ENCODE data around the gene ITGB7. TPM values are rescaled to one million over a fixed set of nuclear protein-coding genes. Genes with fewer than 3 reads are reported as not detected.
A peak's percentile ranks its signal among the peaks of the same experiment; 100 is the strongest.

Gene ITGB7
- 100 to 1,000 TPM; 382 to 397 TPM for total RNA-seq
- 100 to 1,000 TPM; 271 to 374 TPM for polyA plus RNA-seq

GRCh38 chr12:53207042-53207441 is at the start of gene ITGB7:
ITGB7 (minus strand) TSS chr12:53207251; CDS start chr12:53200443, 6,808 bp downstream.
- no peaks in the 10 kb centered on the region for H3K27me3 ChIP-seq (ENCODE audit: insufficient read depth, low read length)
- CTCF ChIA-PET (ENCODE audit: partially characterized antibody), result interaction anchor here (1.1 to 12.8 kb wide), 12 partner anchors 10 to 138 kb away, joined by 3 to 339 read pairs (median 10); partner anchors contain the start of genes AAAS, ESPL1, MYG1 and PFDN5
- DNase-seq, result peak; percentile 67 to 83 (median 72)
- Mint-ChIP-seq H3K27me3 (no peaks in the 10 kb centered on the region), H3K9me3 (no peaks in the 10 kb centered on the region), H3K4me1 (peaks cover 39 to 77% (median 57%) of the 10 kb centered on the region in 4 donors), H3K4me3 (peak within 1 kb of the TSS; percentile 81 to 98 (median 88)), H3K36me3 (peaks cover 9 to 36% of the 10 kb centered on the region in 2 donors), H3K27ac (peak within 1 kb of the TSS; percentile 83 to 97 (median 93))
- peak within 1 kb of the TSS; percentile 85 to 88 for H3K4me3 ChIP-seq (ENCODE audit: low read length in 2 of 2)
- peaks cover 89% of the 10 kb centered on the region for H3K4me1 ChIP-seq (ENCODE audit: insufficient read depth, low read length)
- no peaks in the 10 kb centered on the region for H3K9me3 ChIP-seq (ENCODE audit: control insufficient read depth in 1 of 2, low read length in 2 of 2)
- POLR2A ChIA-PET (ENCODE audit: partially characterized antibody), result interaction anchor here (0.6 to 27.7 kb wide), 18 partner anchors 9 to 303 kb away, joined by 3 to 463 read pairs (median 4); partner anchors contain the start of genes AAAS, CSAD, ESPL1 and MYG1
- peak within 1 kb of the TSS; percentile 79 for H3K27ac ChIP-seq (ENCODE audit: low read depth, low read length)
- H3K36me3 ChIP-seq (ENCODE audit: insufficient read depth, low read length), result peaks cover 17% of the 10 kb centered on the region
- intact Hi-C loops (cut with micrococcal nuclease), result loop anchor here (1.0 kb wide), 1 partner anchor 9 kb away; no protein-coding TSS in a partner anchor

DNA sequence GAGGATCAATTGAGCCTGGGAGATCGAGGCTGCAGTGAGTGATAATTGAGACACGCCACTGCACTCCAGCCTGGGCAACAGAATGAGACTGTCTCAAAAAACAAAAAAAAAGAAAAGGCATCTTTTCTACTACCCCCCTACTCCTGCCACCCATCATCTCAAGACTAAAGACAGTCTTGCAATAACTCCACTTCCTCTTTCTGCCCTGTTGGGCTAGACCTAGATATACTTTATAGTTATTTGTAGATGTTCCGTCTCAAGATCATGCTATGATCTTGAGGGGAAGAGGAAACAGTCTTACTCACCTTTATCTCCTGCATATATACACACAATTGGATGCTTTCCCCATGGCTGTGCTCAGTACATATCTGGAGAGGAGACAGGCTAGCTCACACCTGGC is 48.9 kb upstream of the ITGB7 start:
- Mint-ChIP-seq H3K4me1 (peaks cover 21 to 56% (median 41%) of the 10 kb centered on the region in 4 donors), H3K4me3 (peak overlapping the region in 3 of 8 donors; percentile 34 to 68 (median 38)), H3K27me3 (no peaks in the 10 kb centered on the region), H3K9me3 (peaks cover 0 to 2% (median 0%) of the 10 kb centered on the region in 8 donors), H3K36me3 (peaks cover 7 to 26% of the 10 kb centered on the region in 2 donors), H3K27ac (peak overlapping the region in 6 of 7 donors; percentile 23 to 84 (median 68))
- H3K4me3 ChIP-seq (ENCODE audit: low read length in 2 of 2), result no peak overlapping the region
- H3K27ac ChIP-seq (ENCODE audit: low read depth, low read length), result no peak overlapping the region
- POLR2A ChIA-PET (ENCODE audit: partially characterized antibody), result interaction anchor here (8.7 kb wide), 1 partner anchor 42 kb away, joined by 207 read pairs; the partner anchor contains the start of gene ITGB7
- peaks cover 8% of the 10 kb centered on the region for H3K36me3 ChIP-seq (ENCODE audit: insufficient read depth, low read length)
- no peak for DNase-seq
- peaks cover 45% of the 10 kb centered on the region for H3K4me1 ChIP-seq (ENCODE audit: insufficient read depth, low read length)
- intact Hi-C loops (cut with micrococcal nuclease), result no loop called here
- CTCF ChIA-PET (ENCODE audit: partially characterized antibody), result interaction anchor here (1.1 to 1.6 kb wide), 4 partner anchors 10 to 97 kb away, joined by 3 to 4 read pairs (median 4); partner anchors contain the start of gene ITGB7
- no peaks in the 10 kb centered on the region for H3K27me3 ChIP-seq (ENCODE audit: insufficient read depth, low read length)
- H3K9me3 ChIP-seq (ENCODE audit: control insufficient read depth in 1 of 2, low read length in 2 of 2), result no peaks in the 10 kb centered on the region

DNA sequence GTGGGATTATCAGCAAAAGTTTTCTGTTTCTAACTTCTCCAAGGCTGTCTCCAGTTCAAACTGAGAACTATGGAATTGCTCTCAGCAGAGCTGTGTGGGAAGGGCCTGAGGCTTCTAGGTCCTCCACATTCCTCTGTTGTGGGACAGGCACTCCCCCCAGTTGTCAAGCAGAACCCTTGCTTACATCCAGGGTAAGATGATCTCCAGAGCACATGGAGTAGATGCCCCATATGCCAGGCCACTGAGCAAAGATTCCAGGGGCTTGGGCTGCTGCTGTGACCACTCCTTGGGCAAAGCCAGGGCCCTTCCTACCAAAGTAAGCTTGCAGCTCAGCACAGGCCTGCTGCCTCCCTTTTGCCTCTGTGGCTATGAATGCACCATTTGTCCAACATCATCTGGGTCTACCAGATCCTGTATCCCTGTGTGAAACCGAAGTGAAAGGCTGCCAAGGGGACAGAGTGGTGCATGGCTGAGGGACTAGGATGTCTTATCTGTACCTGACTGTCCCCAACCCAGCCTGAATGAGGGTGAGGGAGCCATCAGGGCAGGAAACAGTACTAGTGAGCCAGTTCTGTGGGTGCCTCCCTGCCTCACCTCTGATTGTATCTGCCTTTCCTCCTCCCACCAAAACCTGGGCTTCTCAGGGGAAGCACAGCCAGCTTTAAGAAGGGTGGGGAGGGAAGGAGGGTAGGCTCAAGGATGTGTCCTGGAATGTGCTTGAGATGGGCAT is 47.9 kb upstream of the ITGB7 start:
- intact Hi-C loops (cut with micrococcal nuclease), result no loop called here
- POLR2A ChIA-PET (ENCODE audit: partially characterized antibody), result interaction anchor here (1.2 to 8.7 kb wide), 4 partner anchors 12 to 45 kb away, joined by 3 to 207 read pairs (median 21); partner anchors contain the start of genes ESPL1, ITGB7 and MYG1
- no peak for DNase-seq

DNA sequence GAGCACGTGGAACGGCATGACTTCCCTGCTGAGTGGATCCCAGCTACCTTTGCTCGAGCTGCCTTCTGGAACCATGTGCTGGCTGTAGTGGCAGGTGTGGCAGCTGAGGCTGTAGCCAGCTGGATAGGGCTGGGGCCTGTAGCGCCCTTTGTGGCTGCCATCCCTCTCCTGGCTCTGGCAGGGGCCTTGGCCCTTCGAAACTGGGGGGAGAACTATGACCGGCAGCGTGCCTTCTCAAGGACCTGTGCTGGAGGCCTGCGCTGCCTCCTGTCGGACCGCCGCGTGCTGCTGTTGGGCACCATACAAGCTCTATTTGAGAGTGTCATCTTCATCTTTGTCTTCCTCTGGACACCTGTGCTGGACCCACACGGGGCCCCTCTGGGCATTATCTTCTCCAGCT is 46.2 kb upstream of the ITGB7 start:
- CTCF ChIA-PET (ENCODE audit: partially characterized antibody), result interaction anchor here (0.6 to 4.7 kb wide), 12 partner anchors 15 to 187 kb away, joined by 3 to 160 read pairs (median 4); partner anchors contain the start of genes AAAS, ESPL1 and ITGB7
- intact Hi-C loops (cut with micrococcal nuclease), result no loop called here
- Mint-ChIP-seq H3K9me3 (peaks cover 0 to 3% (median 0%) of the 10 kb centered on the region in 8 donors), H3K27me3 (no peaks in the 10 kb centered on the region), H3K4me3 (peak overlapping the region; percentile 96 to 100 (median 98)), H3K4me1 (peaks cover 23 to 52% (median 41%) of the 10 kb centered on the region in 4 donors), H3K27ac (peak overlapping the region in 6 of 7 donors; percentile 89 to 97 (median 96)), H3K36me3 (peaks cover 7 to 26% of the 10 kb centered on the region in 2 donors)
- no peak overlapping the region for H3K4me3 ChIP-seq (ENCODE audit: low read length in 2 of 2)
- no peaks in the 10 kb centered on the region for H3K27me3 ChIP-seq (ENCODE audit: insufficient read depth, low read length)
- H3K27ac ChIP-seq (ENCODE audit: low read depth, low read length), result peak overlapping the region; percentile 83
- DNase-seq, result no peak
- H3K9me3 ChIP-seq (ENCODE audit: control insufficient read depth in 1 of 2, low read length in 2 of 2), result no peaks in the 10 kb centered on the region
- peaks cover 8% of the 10 kb centered on the region for H3K36me3 ChIP-seq (ENCODE audit: insufficient read depth, low read length)
- H3K4me1 ChIP-seq (ENCODE audit: insufficient read depth, low read length), result peaks cover 46% of the 10 kb centered on the region
- POLR2A ChIA-PET (ENCODE audit: partially characterized antibody), result interaction anchor here (1.6 to 8.7 kb wide), 5 partner anchors 11 to 94 kb away, joined by 3 to 207 read pairs (median 9); partner anchors contain the start of genes AAAS, ESPL1 and ITGB7

More for the DNA sequence above, 47.9 kb upstream of the ITGB7 start:
- Histone ChIP-seq H3K36me3 (ENCODE audit: insufficient read depth, low read length) (peaks cover 8% of the 10 kb centered on the region), H3K9me3 (ENCODE audit: control insufficient read depth in 1 of 2, low read length in 2 of 2) (no peaks in the 10 kb centered on the region), H3K4me3 (ENCODE audit: low read length in 2 of 2) (no peak overlapping the region), H3K27ac (ENCODE audit: low read depth, low read length) (no peak overlapping the region), H3K27me3 (ENCODE audit: insufficient read depth, low read length) (no peaks in the 10 kb centered on the region), H3K4me1 (ENCODE audit: insufficient read depth, low read length) (peaks cover 46% of the 10 kb centered on the region)
- no peaks in the 10 kb centered on the region for H3K27me3 Mint-ChIP-seq
- peaks cover 23 to 58% (median 45%) of the 10 kb centered on the region in 4 donors for H3K4me1 Mint-ChIP-seq
- peaks cover 0 to 3% (median 0%) of the 10 kb centered on the region in 8 donors for H3K9me3 Mint-ChIP-seq
- CTCF ChIA-PET (ENCODE audit: partially characterized antibody), result interaction anchor here (0.8 to 4.7 kb wide), 6 partner anchors 13 to 64 kb away, joined by 3 to 160 read pairs (median 18); partner anchors contain the start of genes ESPL1 and ITGB7
- peak overlapping the region in 4 of 8 donors; percentile 15 to 68 (median 29) for H3K4me3 Mint-ChIP-seq
- peak overlapping the region in 6 of 7 donors; percentile 22 to 84 (median 30) for H3K27ac Mint-ChIP-seq
- H3K36me3 Mint-ChIP-seq, result peaks cover 7 to 26% of the 10 kb centered on the region in 2 donors

DNA sequence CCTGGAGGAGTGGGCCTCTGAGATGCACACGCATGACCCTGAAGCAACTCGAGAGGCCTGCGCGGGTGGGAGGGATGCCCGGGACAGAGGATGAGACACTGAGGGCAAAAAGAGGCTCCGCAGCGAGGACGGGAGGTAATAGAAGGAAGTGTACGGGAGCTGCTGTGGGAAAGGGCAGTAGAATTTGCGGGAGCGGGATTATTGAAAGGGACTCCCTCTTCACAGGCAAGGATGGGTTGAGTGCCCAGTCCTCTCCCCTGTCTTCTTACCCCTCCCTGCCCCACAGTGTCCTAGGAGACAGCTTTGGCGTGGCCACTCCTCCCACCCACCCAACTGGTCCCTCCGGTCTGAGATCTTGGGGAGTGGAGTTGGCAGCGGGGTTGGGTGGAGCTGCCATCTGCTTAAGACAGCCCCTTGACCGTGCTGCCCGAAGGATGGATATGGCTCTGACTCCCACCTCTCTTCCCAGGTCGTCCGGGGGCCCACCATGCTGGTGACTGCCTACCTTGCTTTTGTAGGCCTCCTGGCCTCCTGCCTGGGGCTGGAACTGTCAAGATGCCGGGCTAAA is 45.4 kb upstream of the ITGB7 start:
- Histone ChIP-seq H3K4me1 (ENCODE audit: insufficient read depth, low read length) (peaks cover 46% of the 10 kb centered on the region), H3K9me3 (ENCODE audit: control insufficient read depth in 1 of 2, low read length in 2 of 2) (no peaks in the 10 kb centered on the region), H3K4me3 (ENCODE audit: low read length in 2 of 2) (peak overlapping the region; percentile 73 to 92), H3K27ac (ENCODE audit: low read depth, low read length) (peak overlapping the region; percentile 83), H3K27me3 (ENCODE audit: insufficient read depth, low read length) (no peaks in the 10 kb centered on the region), H3K36me3 (ENCODE audit: insufficient read depth, low read length) (peaks cover 8% of the 10 kb centered on the region)
- CTCF ChIA-PET (ENCODE audit: partially characterized antibody), result interaction anchor here (0.6 to 4.7 kb wide), 11 partner anchors 10 to 186 kb away, joined by 3 to 160 read pairs (median 11); partner anchors contain the start of genes AAAS, ESPL1 and ITGB7
- Mint-ChIP-seq H3K36me3 (peaks cover 7 to 26% of the 10 kb centered on the region in 2 donors), H3K27me3 (no peaks in the 10 kb centered on the region), H3K27ac (peak overlapping the region; percentile 95 to 98 (median 97)), H3K4me3 (peak overlapping the region; percentile 96 to 100 (median 98)), H3K4me1 (peaks cover 23 to 52% (median 41%) of the 10 kb centered on the region in 4 donors), H3K9me3 (peaks cover 0 to 3% (median 0%) of the 10 kb centered on the region in 8 donors)
- POLR2A ChIA-PET (ENCODE audit: partially characterized antibody), result interaction anchor here (1.2 to 8.7 kb wide), 9 partner anchors 11 to 72 kb away, joined by 3 to 207 read pairs (median 13); partner anchors contain the start of genes AAAS, CSAD, ESPL1 and ITGB7
- no peak for DNase-seq
- intact Hi-C loops (cut with micrococcal nuclease), result loop anchor here (1.0 kb wide), 1 partner anchor 43 kb away; the partner anchor contains the start of gene PFDN5
